ENCODE measurements around the gene TTC28. TPM values are rescaled to one million over a fixed set of nuclear protein-coding genes. Genes with fewer than 3 reads are reported as not detected.

The TTC28 gene
- total and polyA plus RNA-seq, 2 donors (not counting 3 experiments of a cell fraction or from before 2014, with no cell fraction given), result 16.5 to 51.1 TPM

- no TSS peak for BruUV-seq (replicated peaks)
- no peaks in the 10 kb centered on the region for H3K9me1 ChIP-seq (replicated peaks; ENCODE audit: control insufficient read depth, extremely low read depth, insufficient read depth, low read length)
- no peaks in the 10 kb centered on the region for H3K9me3 ChIP-seq (replicated peaks; ENCODE audit: control insufficient read depth, insufficient read depth, low read length)
- CTCF ChIA-PET, result interaction anchor here (0.8 kb wide), 1 partner anchor 699 kb away, joined by 3 read pairs; no protein-coding TSS in a partner anchor
- H3K27ac ChIP-seq (ENCODE audit: insufficient read depth, low read depth, low read length), result no peak overlapping the region
- FAIRE-seq, result no peak
- H3K79me2 ChIP-seq (ENCODE audit: control insufficient read depth, insufficient read depth, low read length), result no peaks in the 10 kb centered on the region
- H4K20me1 ChIP-seq (replicated peaks; ENCODE audit: control insufficient read depth, extremely low read depth, insufficient read depth, low read length), result no peaks in the 10 kb centered on the region
- POLR2A ChIA-PET, result no interaction called here
- no peak overlapping the region for H3K4me2 ChIP-seq (ENCODE audit: insufficient read depth, low read length)
- H3K36me3 ChIP-seq (ENCODE audit: control insufficient read depth in 2 of 2, extremely low read depth in 1 of 2, insufficient read depth in 2 of 2, low read length in 2 of 2), result no peaks in the 10 kb centered on the region
- no peak overlapping the region for H2AFZ ChIP-seq (ENCODE audit: low read depth, low read length)
- H3K27me3 ChIP-seq (ENCODE audit: control insufficient read depth in 2 of 2, insufficient read depth in 2 of 2, low read length in 2 of 2), result no peaks in the 10 kb centered on the region
- intact Hi-C loops (cut with micrococcal nuclease), result no loop called here
- H3K9ac ChIP-seq (replicated peaks; ENCODE audit: extremely low read depth, insufficient read depth, low read length), result no peak overlapping the region
- TF ChIP-seq EZH2 (IDR thresholded peaks at IDR 0.05; ENCODE audit: borderline replicate concordance, low read depth, low read length, severe bottlenecking), result no peak
- TF ChIP-seq POLR2AphosphoS5 (IDR thresholded peaks at IDR 0.05; ENCODE audit: insufficient read depth, low read depth, low read length), result no peak
- TF ChIP-seq POLR2A (IDR thresholded peaks at IDR 0.05; ENCODE audit: low read depth, low read length), result no peak
- TF ChIP-seq JUN (IDR thresholded peaks at IDR 0.05; ENCODE audit: borderline replicate concordance, insufficient read depth, insufficient read length, low read depth), result no peak
- no peak for TF ChIP-seq FOS (IDR thresholded peaks at IDR 0.05; ENCODE audit: borderline replicate concordance, insufficient read depth, low read length)
- TF ChIP-seq MAX (IDR thresholded peaks at IDR 0.05; ENCODE audit: insufficient read depth, insufficient read length), result no peak
- no peak for TF ChIP-seq GATA2 (IDR thresholded peaks at IDR 0.05; ENCODE audit: insufficient read depth, insufficient read length, low read depth, low read length)
- H3K4me1 ChIP-seq (ENCODE audit: control insufficient read depth, extremely low read depth, insufficient read depth, low read length), result no peaks in the 10 kb centered on the region
- no peak overlapping the region for H3K4me3 ChIP-seq (replicated peaks in 1 of 3; ENCODE audit: insufficient read depth in 1 of 3, low read depth in 1 of 3, low read length in 3 of 3)
- dilution Hi-C loops (cut with MboI; ENCODE audit: extremely low pct_ligation_motif_present, low sequenced_read_pairs), result no loop called here
- DNase-seq (ENCODE audit: low read depth, low spot score), result no peak
Measured at GRCh38 chr22:28581016-28581415, 98.6 kb downstream of the TTC28 start.

GRCh38 chr22:28576162-28576561 lies 103.5 kb downstream of the TTC28 start:
- Histone ChIP-seq H4K20me1 (replicated peaks; ENCODE audit: control insufficient read depth, extremely low read depth, insufficient read depth, low read length) (no peaks in the 10 kb centered on the region), H3K4me2 (ENCODE audit: insufficient read depth, low read length) (no peak overlapping the region), H3K36me3 (ENCODE audit: control insufficient read depth in 2 of 2, extremely low read depth in 1 of 2, insufficient read depth in 2 of 2, low read length in 2 of 2) (no peaks in the 10 kb centered on the region), H3K79me2 (ENCODE audit: control insufficient read depth, insufficient read depth, low read length) (no peaks in the 10 kb centered on the region), H3K9ac (replicated peaks; ENCODE audit: extremely low read depth, insufficient read depth, low read length) (no peak overlapping the region), H3K4me1 (ENCODE audit: control insufficient read depth, extremely low read depth, insufficient read depth, low read length) (no peaks in the 10 kb centered on the region), H3K4me3 (replicated peaks in 1 of 3; ENCODE audit: insufficient read depth in 1 of 3, low read depth in 1 of 3, low read length in 3 of 3) (no peak overlapping the region), H3K9me1 (replicated peaks; ENCODE audit: control insufficient read depth, extremely low read depth, insufficient read depth, low read length) (no peaks in the 10 kb centered on the region), H2AFZ (ENCODE audit: low read depth, low read length) (no peak overlapping the region), H3K27ac (ENCODE audit: insufficient read depth, low read depth, low read length) (no peak overlapping the region), H3K27me3 (ENCODE audit: control insufficient read depth in 2 of 2, insufficient read depth in 2 of 2, low read length in 2 of 2) (no peaks in the 10 kb centered on the region), H3K9me3 (replicated peaks; ENCODE audit: control insufficient read depth, insufficient read depth, low read length) (no peaks in the 10 kb centered on the region)
- intact Hi-C loops (cut with micrococcal nuclease) (no loop called here), dilution Hi-C loops (cut with MboI; ENCODE audit: extremely low pct_ligation_motif_present, low sequenced_read_pairs) (no loop called here)
- no peak for DNase-seq (ENCODE audit: low read depth, low spot score)
- TF ChIP-seq JUN (IDR thresholded peaks at IDR 0.05; ENCODE audit: borderline replicate concordance, insufficient read depth, insufficient read length, low read depth) (no peak), GATA2 (IDR thresholded peaks at IDR 0.05; ENCODE audit: insufficient read depth, insufficient read length, low read depth, low read length) (no peak), FOS (IDR thresholded peaks at IDR 0.05; ENCODE audit: borderline replicate concordance, insufficient read depth, low read length) (no peak), EZH2 (IDR thresholded peaks at IDR 0.05; ENCODE audit: borderline replicate concordance, low read depth, low read length, severe bottlenecking) (no peak), CTCF (IDR thresholded peaks at IDR 0.05; ENCODE audit: extremely low read depth in 1 of 2, insufficient read depth in 1 of 2, low read depth in 1 of 2, low read length in 2 of 2) (no peak), MAX (IDR thresholded peaks at IDR 0.05; ENCODE audit: insufficient read depth, insufficient read length) (no peak), POLR2AphosphoS5 (IDR thresholded peaks at IDR 0.05; ENCODE audit: insufficient read depth, low read depth, low read length) (no peak), POLR2A (IDR thresholded peaks at IDR 0.05; ENCODE audit: low read depth, low read length) (no peak), MYC (IDR thresholded peaks at IDR 0.05; ENCODE audit: low read depth, low read length) (no peak)
- FAIRE-seq, result no peak
- CTCF ChIA-PET, result interaction anchor here (0.7 to 0.8 kb wide), 2 partner anchors 524 to 557 kb away, joined by 3 read pairs; no protein-coding TSS in a partner anchor
- POLR2A ChIA-PET, result no interaction called here
- BruUV-seq (replicated peaks), result no TSS peak

Data from endothelial cell of umbilical vein (primary cell).